Adrenal gland (tissue), 12 donors: ENCODE data around the gene SPARC. TPM values are rescaled to one million over a fixed set of nuclear protein-coding genes. Genes with fewer than 3 reads are reported as not detected.

ENCODE experiments used
- DNase-seq, 7 donors: peaks; one replicate each; pipeline ENCODE4 v3.0.0-alpha.2; 2019 to 2020
- H3K27ac ChIP-seq, 5 donors: fragments of 200-600 bp; sonication (generic) in 4 of 5; 1 replicate in 3 of 5; 2 replicates in 2 of 5; pipeline versions ENCODE4 v1.5.1 to v1.8.0; 2016 to 2020; ENCODE audit warnings: mild to moderate bottlenecking in 1 of 5
- H3K27me3 ChIP-seq: fragments of 200-600 bp; 2 replicates; pipeline ENCODE4 v1.8.0; 2021
- H3K36me3 ChIP-seq, 2 donors: fragments of 200-600 bp; replicated peaks in 1 of 2; 1 replicate in 1 of 2; 2 replicates in 1 of 2; pipeline versions ENCODE4 v1.5.1 to v1.8.0; 2018 to 2022
- H3K4me1 ChIP-seq, 2 donors: fragments of 200-600 bp; replicated peaks in 1 of 2; 1 replicate in 1 of 2; 2 replicates in 1 of 2; pipeline versions ENCODE4 v1.5.1 to v1.8.0; 2018 to 2021
- H3K4me3 ChIP-seq, 4 donors: fragments of 200-600 bp; sonication (generic) in 3 of 4; one replicate each; pipeline ENCODE4 v1.5.1; 2016 to 2018
- H3K9me3 ChIP-seq, 3 donors: fragments of 200-600 bp; sonication (generic) in 1 of 3; replicated peaks in 1 of 3; 1 replicate in 2 of 3; 2 replicates in 1 of 3; pipeline versions ENCODE4 v1.5.1 to v1.8.0; 2016 to 2021
- POLR2A ChIP-seq, 2 donors: fragments of 450-650 bp; IDR thresholded peaks; one replicate each; pipeline ENCODE4 v1.6.1; 2017; ENCODE audit warnings: antibody characterized with exemption in 2 of 2, mild to moderate bottlenecking in 2 of 2, moderate library complexity in 1 of 2
- WGBS, 4 donors: extraction: QIAGEN DNeasy Blood & Tissue Kit in 2 of 4; methylation state at CpG; one replicate each; pipeline versions ENCODE4 v1.1.5 to v1.1.7; 2013 to 2017; 5-methylcytosine and 5-hydroxymethylcytosine counted together
- intact Hi-C, 2 donors: fragments of 100-400 bp; cut with DNase I; formaldehyde crosslinking; loops; one replicate each; pipeline versions ENCODE4 v1.14.1 to v1.15.0; 2022 to 2023
- polyA plus RNA-seq, 3 donors: library from polyadenylated mRNA; stranded (reverse); fragments of 200-250 nt in 2 of 3; fragments of 350-450 nt in 1 of 3; fragmentation: Illumina TruSeq in 1 of 3; extraction: RNeasy Lipid Tissue Mini Kit (QIAGEN cat#74804) in 1 of 3; gene quantifications; one replicate each; pipeline ENCODE4 v1.2.3, GENCODE V29; 2013 to 2014
- total RNA-seq, 9 donors: library from RNA; depleted of rRNA in 4 of 9; stranded (reverse); fragments of >200 nt in 4 of 9; fragments of 120-200 nt in 1 of 9; fragmentation: NEBNext Ultra II Directional in 1 of 9; extraction: Animal tissue kit (Norgen Biotek cat#: 25700) in 1 of 9; gene quantifications; one replicate each; pipeline versions ENCODE4 v1.1.0 to v1.2.4, GENCODE V29; 2013 to 2023
- TF ChIP-seq, protein P1 (sequence below), 6 experiments: fragments of 450-650 bp in 4 of 6; fragments of 200-600 bp in 2 of 6; sonication (generic) in 1 of 6; IDR thresholded peaks; 1 replicate in 5 of 6; 2 replicates in 1 of 6; pipeline versions ENCODE4 v1.5.1 to v1.8.0; 2016 to 2021; ENCODE audit warnings: antibody characterized with exemption in 6 of 6, mild to moderate bottlenecking in 2 of 6, moderate library complexity in 1 of 6
- donor health status: healthy with polysubstance abuse.
- donor health status: Bipolar disorder and iron deficiency.
- donor health status: DM: yes; HTN: yes; CAD: no.
- donor health status: DM: no; HTN: no; CAD: no.
- donor health status: DM: no; HTN: no; CAD: no.
- donor health status: DM: yes; HTN: yes; CAD: no.

The SPARC gene
- total and polyA plus RNA-seq, 12 donors, result 145 to 4,554 (median 1,213) TPM

DNA sequence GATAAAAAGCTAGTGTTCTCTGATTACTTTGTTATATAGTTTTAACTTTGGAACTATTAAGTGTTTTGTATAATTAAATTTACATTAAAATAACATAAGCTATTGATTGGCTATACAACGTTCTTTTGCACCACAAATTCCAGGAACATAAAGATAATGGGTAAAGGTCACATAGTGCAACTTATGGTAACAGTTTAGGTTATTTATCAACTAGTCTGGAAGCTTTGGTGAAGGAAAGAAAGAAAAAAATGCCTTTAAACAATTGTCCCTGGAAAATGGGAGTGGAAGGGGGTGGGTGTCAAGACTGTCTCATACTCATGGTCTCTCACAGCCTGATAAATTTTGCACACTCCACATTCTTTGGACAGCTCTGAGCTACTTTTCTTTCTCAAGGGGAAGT, 17.1 kb upstream of the SPARC start:
- peaks cover 14 to 35% of the 10 kb centered on the region in 2 donors for H3K4me1 ChIP-seq
- TF ChIP-seq, protein P1, sequence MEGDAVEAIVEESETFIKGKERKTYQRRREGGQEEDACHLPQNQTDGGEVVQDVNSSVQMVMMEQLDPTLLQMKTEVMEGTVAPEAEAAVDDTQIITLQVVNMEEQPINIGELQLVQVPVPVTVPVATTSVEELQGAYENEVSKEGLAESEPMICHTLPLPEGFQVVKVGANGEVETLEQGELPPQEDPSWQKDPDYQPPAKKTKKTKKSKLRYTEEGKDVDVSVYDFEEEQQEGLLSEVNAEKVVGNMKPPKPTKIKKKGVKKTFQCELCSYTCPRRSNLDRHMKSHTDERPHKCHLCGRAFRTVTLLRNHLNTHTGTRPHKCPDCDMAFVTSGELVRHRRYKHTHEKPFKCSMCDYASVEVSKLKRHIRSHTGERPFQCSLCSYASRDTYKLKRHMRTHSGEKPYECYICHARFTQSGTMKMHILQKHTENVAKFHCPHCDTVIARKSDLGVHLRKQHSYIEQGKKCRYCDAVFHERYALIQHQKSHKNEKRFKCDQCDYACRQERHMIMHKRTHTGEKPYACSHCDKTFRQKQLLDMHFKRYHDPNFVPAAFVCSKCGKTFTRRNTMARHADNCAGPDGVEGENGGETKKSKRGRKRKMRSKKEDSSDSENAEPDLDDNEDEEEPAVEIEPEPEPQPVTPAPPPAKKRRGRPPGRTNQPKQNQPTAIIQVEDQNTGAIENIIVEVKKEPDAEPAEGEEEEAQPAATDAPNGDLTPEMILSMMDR (IDR thresholded peaks at IDR 0.05), result no peak
- TF ChIP-seq POLR2A (IDR thresholded peaks at IDR 0.05), result no peak
- no peak for DNase-seq
- H3K4me3 ChIP-seq, result no peak overlapping the region
- no peaks in the 10 kb centered on the region for H3K27me3 ChIP-seq
- H3K36me3 ChIP-seq, result no peaks in the 10 kb centered on the region
- 75 to 91% (median 81%) methylated on average over 1 of the region's 1 CpG for WGBS, 4 donors
- no peak overlapping the region for H3K27ac ChIP-seq
- intact Hi-C loops, result no loop called here
- H3K9me3 ChIP-seq, result no peaks in the 10 kb centered on the region

DNA sequence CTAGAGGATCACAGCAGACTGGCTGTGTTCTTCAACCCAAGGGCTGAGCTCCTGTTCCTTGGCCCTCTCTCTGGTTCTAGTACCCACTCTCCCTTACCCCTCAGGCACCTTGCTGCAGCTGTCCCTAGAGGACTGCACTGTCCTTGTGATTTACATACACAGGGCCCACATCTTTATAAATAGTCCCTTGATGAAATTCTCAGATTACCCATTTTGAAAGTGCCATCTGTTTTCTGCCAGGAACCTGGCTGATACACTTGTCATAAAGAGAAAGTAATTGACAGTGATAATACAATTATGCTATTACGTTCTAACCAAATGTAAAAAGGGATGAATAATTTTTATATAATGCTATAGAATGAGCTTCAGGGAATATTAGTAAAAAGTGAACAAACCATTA, 16.5 kb upstream of the SPARC start:
- no peaks in the 10 kb centered on the region for H3K36me3 ChIP-seq
- peak in 2 of 7 donors; percentile 11 to 53 for DNase-seq
- no peaks in the 10 kb centered on the region for H3K9me3 ChIP-seq
- peaks cover 16 to 35% of the 10 kb centered on the region in 2 donors for H3K4me1 ChIP-seq
- intact Hi-C loops, result no loop called here
- no peak overlapping the region for H3K27ac ChIP-seq
- no peaks in the 10 kb centered on the region for H3K27me3 ChIP-seq
- H3K4me3 ChIP-seq, result no peak overlapping the region
- TF ChIP-seq, protein P1 (IDR thresholded peaks at IDR 0.05), result no peak
- TF ChIP-seq POLR2A (IDR thresholded peaks at IDR 0.05), result no peak
- 66 to 87% (median 79%) methylated on average over 1 of the region's 1 CpG for WGBS, 4 donors

DNA sequence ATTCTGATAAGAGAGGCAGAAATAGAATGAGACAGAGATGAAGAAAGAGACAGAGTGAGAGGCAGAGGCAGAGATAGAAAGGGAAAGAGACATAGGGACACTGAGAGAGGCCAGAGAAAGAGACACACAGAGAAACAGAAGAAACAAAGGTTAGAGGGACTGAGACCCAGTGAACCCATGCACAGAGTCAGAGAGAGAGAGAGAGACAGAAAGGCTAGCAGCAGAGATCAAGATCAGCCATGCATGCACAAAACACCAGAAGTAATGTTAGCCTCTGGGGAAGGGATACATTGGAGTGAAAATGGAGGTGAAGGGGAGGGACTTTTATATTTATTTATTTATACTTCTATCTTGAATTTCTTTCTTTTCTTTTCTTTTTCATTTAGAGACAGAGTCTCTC, 14.1 kb upstream of the SPARC start:
- Histone ChIP-seq H3K9me3 (no peaks in the 10 kb centered on the region), H3K4me1 (peaks cover 12 to 49% of the 10 kb centered on the region in 2 donors)

DNA sequence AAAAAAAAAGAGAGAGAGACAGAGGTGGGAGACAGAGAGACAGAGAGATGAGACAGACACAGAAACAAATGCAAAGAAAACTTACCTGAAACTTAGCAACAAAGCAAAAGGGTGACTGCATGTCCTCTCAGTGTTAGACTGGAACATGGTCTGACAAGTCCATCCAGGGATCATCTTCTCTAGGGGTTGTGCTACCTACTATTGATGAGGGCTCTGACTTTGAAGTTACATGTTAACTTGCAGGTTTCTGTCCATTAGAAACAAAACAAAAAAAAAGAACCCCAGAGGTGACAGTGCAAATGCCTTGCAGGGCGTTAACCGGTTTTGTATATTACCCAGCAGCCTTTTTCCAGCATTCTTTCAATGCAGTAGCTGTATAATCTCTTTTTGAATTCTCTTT, 13.6 kb upstream of the SPARC start:
- Histone ChIP-seq H3K27ac (peak overlapping the region in 2 of 5 donors; percentile 85 to 89), H3K4me1 (peaks cover 12 to 49% of the 10 kb centered on the region in 2 donors)
- intact Hi-C loops, result no loop called here

More for the DNA sequence above, 14.1 kb upstream of the SPARC start:
- intact Hi-C loops, result no loop called here
- TF ChIP-seq POLR2A (IDR thresholded peaks at IDR 0.05), result no peak
- TF ChIP-seq, protein P1 (IDR thresholded peaks at IDR 0.05), result no peak
- DNase-seq, result no peak
- Histone ChIP-seq H3K36me3 (no peaks in the 10 kb centered on the region), H3K27ac (no peak overlapping the region), H3K4me3 (no peak overlapping the region), H3K27me3 (no peaks in the 10 kb centered on the region)

More for the DNA sequence above, 13.6 kb upstream of the SPARC start:
- Histone ChIP-seq H3K27me3 (no peaks in the 10 kb centered on the region), H3K4me3 (no peak overlapping the region), H3K36me3 (no peaks in the 10 kb centered on the region), H3K9me3 (no peaks in the 10 kb centered on the region)
- 79 to 94% (median 87%) methylated on average over 2 of the region's 2 CpGs for WGBS, 4 donors
- TF ChIP-seq, protein P1 (IDR thresholded peaks at IDR 0.05), result no peak
- TF ChIP-seq POLR2A (IDR thresholded peaks at IDR 0.05), result no peak
- DNase-seq, result peak in 2 of 7 donors; percentile 4 to 23
